ENCODE measurements around the gene STUB1.

DNA sequence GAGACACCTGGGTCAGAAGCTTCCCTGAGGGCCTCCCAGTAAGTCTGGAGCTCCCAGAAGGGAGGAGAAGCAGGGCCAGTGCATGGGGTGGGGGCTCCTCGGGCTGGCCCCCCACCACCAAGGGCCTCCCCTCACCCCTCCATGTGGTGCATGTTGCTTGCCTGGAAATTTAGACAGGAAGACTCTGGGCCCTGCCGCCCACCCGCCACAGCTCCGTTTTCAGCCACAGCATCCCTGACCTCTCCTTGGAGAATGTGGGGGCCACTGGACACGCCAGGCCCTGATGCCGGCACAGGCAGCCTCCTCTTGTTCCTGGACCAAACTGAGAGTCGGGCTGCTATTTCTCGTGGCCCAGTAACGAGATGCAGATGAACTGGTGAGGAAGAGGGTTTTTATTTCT, 41.4 kb upstream of the STUB1 start:
- TF ChIP-seq, protein P1, sequence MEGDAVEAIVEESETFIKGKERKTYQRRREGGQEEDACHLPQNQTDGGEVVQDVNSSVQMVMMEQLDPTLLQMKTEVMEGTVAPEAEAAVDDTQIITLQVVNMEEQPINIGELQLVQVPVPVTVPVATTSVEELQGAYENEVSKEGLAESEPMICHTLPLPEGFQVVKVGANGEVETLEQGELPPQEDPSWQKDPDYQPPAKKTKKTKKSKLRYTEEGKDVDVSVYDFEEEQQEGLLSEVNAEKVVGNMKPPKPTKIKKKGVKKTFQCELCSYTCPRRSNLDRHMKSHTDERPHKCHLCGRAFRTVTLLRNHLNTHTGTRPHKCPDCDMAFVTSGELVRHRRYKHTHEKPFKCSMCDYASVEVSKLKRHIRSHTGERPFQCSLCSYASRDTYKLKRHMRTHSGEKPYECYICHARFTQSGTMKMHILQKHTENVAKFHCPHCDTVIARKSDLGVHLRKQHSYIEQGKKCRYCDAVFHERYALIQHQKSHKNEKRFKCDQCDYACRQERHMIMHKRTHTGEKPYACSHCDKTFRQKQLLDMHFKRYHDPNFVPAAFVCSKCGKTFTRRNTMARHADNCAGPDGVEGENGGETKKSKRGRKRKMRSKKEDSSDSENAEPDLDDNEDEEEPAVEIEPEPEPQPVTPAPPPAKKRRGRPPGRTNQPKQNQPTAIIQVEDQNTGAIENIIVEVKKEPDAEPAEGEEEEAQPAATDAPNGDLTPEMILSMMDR (IDR thresholded peaks at IDR 0.05): no peak
- TF ChIP-seq EP300 (IDR thresholded peaks at IDR 0.05): no peak
- no peak for TF ChIP-seq POLR2AphosphoS5 (IDR thresholded peaks at IDR 0.05)

Measured in stomach (tissue), 4 donors.